Fibroblast of mammary gland (primary cell): ENCODE data around the gene PHEX.
A peak's percentile ranks its signal among the peaks of the same experiment; 100 is the strongest.

Experiments used
- DNase-seq: peaks from one replicate; pipeline ENCODE4 v3.0.0-alpha.2; 2010; ENCODE audit warnings: low read depth
- H3K4me3 ChIP-seq: 2 replicates; pipeline ENCODE4 v1.5.1; 2011; ENCODE audit warnings: low read depth, mild to moderate bottlenecking, low read length, moderate library complexity; ENCODE audit not compliant: control insufficient read depth
- CTCF ChIP-seq: conservative IDR thresholded peaks from 2 replicates; pipeline ENCODE4 v1.5.1; 2011; ENCODE audit warnings: low read depth, low read length, inconsistent platforms; ENCODE audit not compliant: control insufficient read depth, insufficient read depth

The PHEX gene

GRCh38 chrX:22032084-22032483 is at the start of gene PHEX:
TSS of gene PHEX (plus strand) at chrX:22032325. CDS start at chrX:22033006, 681 bp downstream.
- no peak within 1 kb of the TSS for H3K4me3 ChIP-seq
- no peak for DNase-seq
- no peak for TF ChIP-seq CTCF

- peak; percentile 85 for DNase-seq
- TF ChIP-seq CTCF, result peak; percentile 97
Observed at GRCh38 chrX:21985332-21985777, 46.8 kb upstream of the PHEX start.

GRCh38 chrX:21986596-21986995 is 45.5 kb upstream of the PHEX start:
- TF ChIP-seq CTCF, result no peak
- H3K4me3 ChIP-seq, result no peak overlapping the region
- DNase-seq, result peak; percentile 15

More at GRCh38 chrX:21985332-21985777, 46.8 kb upstream of the PHEX start:
- H3K4me3 ChIP-seq, result no peak overlapping the region

- no peak for TF ChIP-seq CTCF
- H3K4me3 ChIP-seq, result no peak overlapping the region
- DNase-seq, result no peak
Observed at GRCh38 chrX:21989384-21989783, 42.7 kb upstream of the PHEX start.

GRCh38 chrX:21990832-21991231 is 41.3 kb upstream of the PHEX start:
- H3K4me3 ChIP-seq, result no peak overlapping the region
- no peak for DNase-seq
- no peak for TF ChIP-seq CTCF

GRCh38 chrX:21991504-21991903 is 40.6 kb upstream of the PHEX start:
- H3K4me3 ChIP-seq, result no peak overlapping the region
- no peak for DNase-seq
- TF ChIP-seq CTCF, result no peak

GRCh38 chrX:21993265-21993664 is 38.9 kb upstream of the PHEX start:
- no peak for TF ChIP-seq CTCF
- no peak for DNase-seq
- H3K4me3 ChIP-seq, result no peak overlapping the region
